Measurements from ENCODE around the gene FUT8.

DNA sequence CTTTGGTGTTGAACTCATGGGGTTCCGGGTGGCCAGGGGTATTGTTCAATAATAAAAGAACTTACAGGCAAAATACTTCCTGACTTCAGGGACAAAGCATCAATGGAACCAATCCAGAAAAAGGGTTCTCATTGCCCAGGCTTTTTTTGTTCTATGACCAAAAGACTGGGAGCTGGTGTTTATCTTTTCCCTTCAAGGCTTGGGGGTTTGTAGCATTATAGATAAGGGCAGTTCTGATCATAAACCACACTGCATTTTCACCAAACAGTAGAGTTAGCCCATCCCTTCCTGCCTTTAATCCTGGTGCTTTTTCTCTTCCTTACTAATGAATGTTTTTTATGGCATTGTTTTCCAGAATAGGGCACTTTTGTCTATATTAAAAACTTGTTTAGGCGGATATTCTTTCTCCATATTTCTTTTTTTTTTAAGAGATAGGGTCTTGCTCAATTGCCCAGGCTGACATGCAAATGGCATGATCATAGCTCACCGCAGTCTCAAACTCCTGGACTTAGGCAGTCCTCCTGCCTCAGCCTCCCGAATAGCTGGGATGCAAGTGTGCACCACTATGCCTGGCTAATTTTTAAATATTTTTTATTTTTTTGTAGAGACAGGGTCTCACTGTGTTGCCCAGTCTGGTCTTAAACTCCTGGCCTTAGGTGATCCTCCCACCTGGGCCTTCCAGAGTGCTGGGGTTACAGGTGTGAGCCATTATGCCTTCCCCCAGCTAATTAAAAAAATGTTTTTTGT is 9.7 kb downstream of the FUT8 start:
- TF ChIP-seq, protein P1, sequence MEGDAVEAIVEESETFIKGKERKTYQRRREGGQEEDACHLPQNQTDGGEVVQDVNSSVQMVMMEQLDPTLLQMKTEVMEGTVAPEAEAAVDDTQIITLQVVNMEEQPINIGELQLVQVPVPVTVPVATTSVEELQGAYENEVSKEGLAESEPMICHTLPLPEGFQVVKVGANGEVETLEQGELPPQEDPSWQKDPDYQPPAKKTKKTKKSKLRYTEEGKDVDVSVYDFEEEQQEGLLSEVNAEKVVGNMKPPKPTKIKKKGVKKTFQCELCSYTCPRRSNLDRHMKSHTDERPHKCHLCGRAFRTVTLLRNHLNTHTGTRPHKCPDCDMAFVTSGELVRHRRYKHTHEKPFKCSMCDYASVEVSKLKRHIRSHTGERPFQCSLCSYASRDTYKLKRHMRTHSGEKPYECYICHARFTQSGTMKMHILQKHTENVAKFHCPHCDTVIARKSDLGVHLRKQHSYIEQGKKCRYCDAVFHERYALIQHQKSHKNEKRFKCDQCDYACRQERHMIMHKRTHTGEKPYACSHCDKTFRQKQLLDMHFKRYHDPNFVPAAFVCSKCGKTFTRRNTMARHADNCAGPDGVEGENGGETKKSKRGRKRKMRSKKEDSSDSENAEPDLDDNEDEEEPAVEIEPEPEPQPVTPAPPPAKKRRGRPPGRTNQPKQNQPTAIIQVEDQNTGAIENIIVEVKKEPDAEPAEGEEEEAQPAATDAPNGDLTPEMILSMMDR (IDR thresholded peaks at IDR 0.05), result no peak
- no peak for TF ChIP-seq FOXM1 (IDR thresholded peaks at IDR 0.05; ENCODE audit: low read depth)
- no peak for TF ChIP-seq EZH2phosphoT487 (IDR thresholded peaks at IDR 0.05; ENCODE audit: borderline replicate concordance, low read depth)
- no peak for TF ChIP-seq RAD21 (IDR thresholded peaks at IDR 0.05; ENCODE audit: low read length)
- no peak for TF ChIP-seq JUND (IDR thresholded peaks at IDR 0.05)
- no peak for TF ChIP-seq CHD2 (IDR thresholded peaks at IDR 0.05; ENCODE audit: low read length, partially characterized antibody)
- no peak for TF ChIP-seq RCOR1 (IDR thresholded peaks at IDR 0.05; ENCODE audit: low read length)
- TF ChIP-seq TEAD4 (IDR thresholded peaks at IDR 0.05; ENCODE audit: borderline replicate concordance, insufficient read depth), result no peak
- TF ChIP-seq, protein P2, sequence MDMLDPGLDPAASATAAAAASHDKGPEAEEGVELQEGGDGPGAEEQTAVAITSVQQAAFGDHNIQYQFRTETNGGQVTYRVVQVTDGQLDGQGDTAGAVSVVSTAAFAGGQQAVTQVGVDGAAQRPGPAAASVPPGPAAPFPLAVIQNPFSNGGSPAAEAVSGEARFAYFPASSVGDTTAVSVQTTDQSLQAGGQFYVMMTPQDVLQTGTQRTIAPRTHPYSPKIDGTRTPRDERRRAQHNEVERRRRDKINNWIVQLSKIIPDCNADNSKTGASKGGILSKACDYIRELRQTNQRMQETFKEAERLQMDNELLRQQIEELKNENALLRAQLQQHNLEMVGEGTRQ (IDR thresholded peaks at IDR 0.05; ENCODE audit: borderline replicate concordance, low read depth, low read length), result no peak
- no peak for TF ChIP-seq TAF1 (IDR thresholded peaks at IDR 0.05; ENCODE audit: borderline replicate concordance, low read depth, low read length)
- TF ChIP-seq, protein P3, sequence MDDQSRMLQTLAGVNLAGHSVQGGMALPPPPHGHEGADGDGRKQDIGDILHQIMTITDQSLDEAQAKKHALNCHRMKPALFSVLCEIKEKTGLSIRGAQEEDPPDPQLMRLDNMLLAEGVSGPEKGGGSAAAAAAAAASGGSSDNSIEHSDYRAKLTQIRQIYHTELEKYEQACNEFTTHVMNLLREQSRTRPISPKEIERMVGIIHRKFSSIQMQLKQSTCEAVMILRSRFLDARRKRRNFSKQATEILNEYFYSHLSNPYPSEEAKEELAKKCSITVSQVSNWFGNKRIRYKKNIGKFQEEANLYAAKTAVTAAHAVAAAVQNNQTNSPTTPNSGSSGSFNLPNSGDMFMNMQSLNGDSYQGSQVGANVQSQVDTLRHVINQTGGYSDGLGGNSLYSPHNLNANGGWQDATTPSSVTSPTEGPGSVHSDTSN (IDR thresholded peaks at IDR 0.05), result no peak
- no peak for TF ChIP-seq SMC3 (IDR thresholded peaks at IDR 0.05; ENCODE audit: low read depth, low read length)
- TF ChIP-seq, protein P4, sequence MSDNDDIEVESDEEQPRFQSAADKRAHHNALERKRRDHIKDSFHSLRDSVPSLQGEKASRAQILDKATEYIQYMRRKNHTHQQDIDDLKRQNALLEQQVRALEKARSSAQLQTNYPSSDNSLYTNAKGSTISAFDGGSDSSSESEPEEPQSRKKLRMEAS (IDR thresholded peaks at IDR 0.05; ENCODE audit: low read depth), result no peak
- no peak for TF ChIP-seq EP300 (IDR thresholded peaks at IDR 0.05; ENCODE audit: borderline replicate concordance in 1 of 2, low read depth in 1 of 2, low read length in 1 of 2)
